KBM-7 (cell line): ENCODE results near the gene CCP110.

Source experiments
- DNase-seq: peaks from one replicate; pipeline ENCODE4 v3.0.0-alpha.2; 2015
- in situ Hi-C: fragments of 300-500 bp; cut with MboI; formaldehyde crosslinking; loops from 2 replicates; pipeline ENCODE4 v1.14.3; 2020; ENCODE audit warnings: low sequenced_read_pairs, low pct_unique_long_range_greater_than_20kb, mixed read lengths

The CCP110 gene

GRCh38 chr16:19506965-19507364 is 16.8 kb upstream of the CCP110 start:
- in situ Hi-C loops: no loop called here
- no peak for DNase-seq

DNA sequence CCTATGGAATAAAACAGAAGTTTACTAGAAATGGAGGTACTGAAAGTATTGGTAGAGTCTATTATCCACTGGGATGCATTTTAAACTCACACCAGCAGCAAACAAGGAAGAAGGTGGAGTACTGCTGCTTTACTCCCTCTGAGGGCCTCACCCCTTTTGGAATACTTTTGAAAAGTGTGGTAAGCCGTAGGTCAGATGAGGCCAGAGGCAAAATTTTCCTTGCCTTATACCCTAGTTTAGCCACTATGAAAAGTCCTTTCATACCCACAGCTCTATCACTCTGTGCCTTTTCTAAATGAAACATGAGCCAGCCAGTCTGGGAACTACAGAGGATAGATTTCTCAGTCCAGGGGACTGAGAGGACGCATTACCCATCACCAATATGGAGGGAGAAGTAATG is 15.9 kb upstream of the CCP110 start:
- in situ Hi-C loops: no loop called here
- no peak for DNase-seq

DNA sequence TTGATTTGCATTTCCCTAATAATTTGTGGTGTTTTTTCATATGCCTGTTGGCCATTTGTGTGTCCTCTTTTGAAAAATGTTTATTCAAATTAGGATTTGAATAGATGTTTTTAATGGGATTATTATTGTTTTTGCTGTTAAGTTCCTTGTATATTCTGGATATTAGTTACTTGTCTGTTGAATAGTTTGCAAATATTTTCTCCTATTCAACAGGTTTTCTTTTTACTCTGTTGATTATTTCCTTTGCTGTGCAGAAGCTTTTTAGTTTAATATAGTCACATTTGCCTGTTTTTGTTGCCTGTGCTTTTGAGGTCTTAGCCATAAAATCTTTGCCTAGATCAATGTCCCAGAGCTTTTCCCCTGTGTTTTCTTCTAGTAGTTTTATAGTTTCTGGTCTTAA is 11.4 kb upstream of the CCP110 start:
- in situ Hi-C loops: no loop called here
- DNase-seq: no peak

DNA sequence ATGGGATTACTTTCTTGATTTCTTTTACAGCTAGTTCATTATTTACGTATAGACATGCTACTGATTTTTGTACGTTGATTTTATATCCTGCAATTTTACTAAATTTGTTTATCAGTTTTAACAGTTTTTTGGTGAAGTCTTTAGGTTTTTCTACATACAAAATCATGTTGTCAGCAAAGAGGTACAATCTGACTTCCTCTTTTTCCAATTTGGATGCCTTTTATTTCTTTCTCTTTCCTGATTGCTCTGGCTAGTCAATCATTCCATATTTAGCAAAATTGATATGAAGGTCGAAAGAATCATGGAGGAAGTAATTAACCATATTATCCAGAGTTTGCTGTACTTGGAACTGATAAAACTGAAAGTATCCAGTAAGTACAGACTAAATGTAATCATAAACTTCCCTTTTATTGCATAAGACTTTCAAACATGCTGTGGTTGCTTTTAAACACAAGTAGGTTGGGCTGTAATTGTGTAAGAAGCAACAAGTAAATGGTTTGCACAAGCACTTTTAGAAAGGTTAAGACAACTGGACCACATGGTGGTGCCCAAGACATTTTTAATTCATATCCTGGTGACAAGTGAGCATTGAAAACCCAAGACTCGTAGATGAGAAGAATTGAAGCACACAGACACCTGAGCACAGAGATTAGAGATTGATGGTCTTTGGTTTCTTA is 10.2 kb upstream of the CCP110 start:
- in situ Hi-C loops: no loop called here
- DNase-seq: peak; percentile 69

DNA sequence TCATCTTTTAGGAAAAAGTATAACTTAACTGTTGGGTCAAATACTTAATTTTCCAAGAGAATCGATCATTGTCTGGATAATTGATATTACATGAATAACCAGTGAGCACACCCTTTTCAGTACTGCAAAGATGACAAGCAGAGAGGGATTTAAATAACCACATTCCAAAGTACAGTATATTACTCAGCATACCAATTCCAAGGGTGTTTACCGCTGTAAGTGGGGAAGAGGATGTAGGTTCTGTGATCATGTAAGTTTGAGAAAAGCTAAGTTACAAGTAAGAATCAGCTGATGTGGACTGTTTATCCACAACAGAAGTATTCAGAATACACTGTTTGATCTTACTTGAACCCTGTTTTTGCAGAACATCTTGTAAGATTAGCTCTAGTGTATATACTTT is 8.0 kb upstream of the CCP110 start:
- in situ Hi-C loops: no loop called here
- no peak for DNase-seq

DNA sequence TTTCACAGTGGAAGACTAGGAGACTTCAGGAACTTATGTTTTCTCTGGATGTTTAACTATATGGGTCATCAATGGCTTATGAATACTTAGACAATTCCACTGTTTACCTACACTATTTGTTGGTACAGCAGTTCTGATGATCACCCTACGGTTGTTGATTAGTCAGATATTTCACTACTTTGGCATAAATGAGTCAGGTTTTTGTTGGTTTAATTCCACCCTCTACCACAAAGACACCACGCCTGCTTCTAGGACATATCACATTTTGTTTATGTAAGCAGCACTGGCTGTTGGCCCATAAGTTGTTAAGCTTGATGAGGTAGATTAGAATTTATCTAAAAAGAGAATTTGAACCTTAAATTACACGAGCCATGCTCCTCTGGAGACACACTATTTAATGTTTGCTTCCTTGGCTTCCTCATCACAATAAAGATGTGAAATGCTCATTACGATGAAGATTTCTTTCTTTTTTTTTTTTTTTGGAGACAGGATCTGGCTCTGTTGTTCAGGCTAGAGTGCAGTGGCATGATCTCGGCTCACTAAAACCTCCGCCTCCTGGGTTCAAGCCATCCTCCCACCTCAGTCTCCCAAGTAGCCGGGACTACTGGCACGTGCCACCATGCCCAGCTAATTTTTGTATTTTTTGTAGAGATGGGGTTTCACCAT is 6.2 kb upstream of the CCP110 start:
- no peak for DNase-seq
- in situ Hi-C loops: no loop called here

- in situ Hi-C loops: no loop called here
- no peak for DNase-seq
These were observed 5.4 kb upstream of the CCP110 start for GRCh38 chr16:19518388-19518787.

GRCh38 chr16:19520861-19521331 is 2.8 kb upstream of the CCP110 start:
- DNase-seq: peak; percentile 60
- in situ Hi-C loops: no loop called here

DNA sequence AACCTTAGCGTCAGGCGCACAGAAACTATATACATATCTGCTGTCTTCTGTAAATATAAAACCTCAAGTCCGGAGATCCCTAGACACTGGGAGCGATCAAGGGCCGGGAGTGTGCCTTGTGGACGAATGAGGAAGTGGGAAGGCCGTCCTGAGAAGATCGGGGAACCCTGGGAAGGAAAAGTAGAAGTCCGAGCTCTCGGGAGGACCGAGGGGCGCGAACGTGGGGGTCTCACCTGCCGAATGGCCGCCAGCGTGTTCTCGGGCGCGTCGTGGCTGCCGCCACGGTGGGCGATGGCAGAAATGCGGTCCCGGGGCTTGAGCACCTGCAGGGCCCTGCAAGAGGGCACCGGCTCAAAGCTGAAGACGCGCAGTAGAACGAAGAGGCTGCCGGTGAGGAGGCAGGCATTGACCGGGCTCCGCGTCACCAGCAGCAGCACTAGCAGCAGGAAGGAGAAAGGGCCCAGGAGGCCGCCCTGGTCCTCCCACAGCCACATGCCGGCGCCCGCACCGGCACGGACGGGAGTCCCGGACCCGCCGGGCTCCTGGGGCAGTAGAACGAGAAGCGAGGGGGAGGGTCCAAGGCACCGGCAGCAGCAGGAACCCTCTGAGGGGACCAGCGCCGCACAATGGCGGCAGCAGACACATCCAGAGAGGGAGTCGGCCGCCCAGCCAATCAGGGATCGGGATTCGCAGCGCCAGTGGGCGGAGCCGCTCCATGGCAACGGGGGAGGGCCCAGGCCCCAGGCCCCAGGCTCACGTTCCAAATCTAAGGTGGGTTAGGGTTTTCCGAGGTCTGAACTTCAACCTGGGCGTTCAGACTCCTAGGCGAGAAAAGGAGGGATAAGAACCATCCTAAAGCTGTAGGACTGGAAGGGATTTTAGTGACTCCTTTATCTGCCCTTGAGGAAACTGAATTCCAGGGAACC is 2.0 kb upstream of the CCP110 start, which contains the start of gene GDE1:
TSS of gene GDE1 (minus strand) at position 628 of the 926 bp plus-strand sequence. CDS start at position 494, 134 bp downstream.
- peak; percentile 93 for DNase-seq
- in situ Hi-C loops: no loop called here

DNA sequence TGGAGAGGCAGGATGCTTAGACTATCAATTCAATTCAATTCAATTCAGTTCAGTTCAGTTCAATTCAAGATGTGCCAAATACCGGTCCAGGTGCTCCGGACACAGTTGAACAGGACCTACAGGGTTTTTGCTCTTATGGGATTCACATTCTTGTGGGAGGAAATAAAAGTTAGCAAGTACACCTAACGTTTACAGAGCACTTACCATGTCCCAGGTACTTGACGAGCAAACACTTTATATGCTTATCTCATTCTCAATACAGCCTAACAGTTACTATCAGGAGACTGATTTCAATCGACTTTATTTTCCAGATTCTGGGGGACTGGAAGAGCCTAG is 1.4 kb upstream of the CCP110 start:
- no peak for DNase-seq
- in situ Hi-C loops: no loop called here

GRCh38 chr16:19522760-19523159 is 982 bp upstream of the CCP110 start:
- no peak for DNase-seq
- in situ Hi-C loops: no loop called here

DNA sequence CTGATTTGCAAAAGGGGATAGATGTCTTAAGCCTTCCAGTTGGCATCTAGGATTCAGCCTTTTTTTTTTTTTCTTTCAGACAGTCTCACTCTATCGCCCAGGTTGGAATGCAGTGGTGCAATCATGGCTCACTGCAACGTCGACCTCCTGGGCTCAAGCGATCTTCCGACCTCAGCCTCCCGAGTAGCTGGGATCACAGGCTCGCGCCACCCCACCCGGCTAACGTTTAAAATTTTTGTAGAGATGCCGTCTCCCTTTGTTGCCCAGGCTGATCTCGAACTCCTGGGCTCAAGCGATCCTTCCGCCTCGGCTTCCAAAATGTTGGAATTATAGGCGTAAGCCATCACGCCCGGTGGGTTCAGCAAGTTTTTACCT is 571 bp upstream of the CCP110 start:
- in situ Hi-C loops: no loop called here
- DNase-seq: no peak

- in situ Hi-C loops: no loop called here
- no peak for DNase-seq
These were observed 544 bp downstream of the CCP110 start for GRCh38 chr16:19524356-19524615.

DNA sequence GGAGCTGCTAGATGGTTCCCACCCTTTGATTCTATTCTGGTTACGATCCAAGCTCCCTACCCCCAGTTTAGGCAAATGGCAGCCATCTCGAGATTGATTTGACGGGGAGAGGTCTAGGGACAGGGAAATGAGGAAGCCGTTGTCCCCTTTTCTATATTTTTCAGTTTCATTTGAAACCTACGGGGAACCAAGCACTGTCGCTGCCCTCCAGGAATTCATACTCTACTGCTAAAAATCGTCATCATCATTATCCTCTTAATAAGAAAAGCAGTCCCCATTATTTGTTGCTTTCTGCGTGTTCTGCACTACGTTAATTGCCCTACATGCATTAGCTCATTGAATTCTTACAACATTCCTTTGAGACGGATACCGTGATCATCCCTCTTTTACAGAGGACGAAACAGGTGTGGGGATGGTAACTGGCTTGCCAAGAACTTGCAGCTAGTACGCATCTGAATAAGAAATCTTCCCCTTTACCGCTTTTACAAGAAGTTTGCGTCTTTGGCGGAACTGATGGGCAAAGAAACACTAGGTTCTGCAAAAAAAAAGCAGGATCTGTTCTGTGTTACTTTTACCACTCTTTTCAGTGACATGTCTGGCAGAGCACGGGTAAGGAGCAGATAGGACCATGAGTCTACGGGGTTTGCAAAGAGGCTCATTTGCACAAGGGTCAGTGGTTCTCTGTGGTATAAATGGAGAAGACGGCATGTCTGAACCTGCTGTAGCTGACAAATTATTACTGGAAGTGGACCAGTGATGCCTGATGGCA is 1.1 kb downstream of the CCP110 start:
- in situ Hi-C loops: no loop called here
- peak; percentile 68 for DNase-seq

- in situ Hi-C loops: no loop called here
These were observed 1.6 kb downstream of the CCP110 start for GRCh38 chr16:19525385-19525723.

GRCh38 chr16:19527161-19527560 is 3.4 kb downstream of the CCP110 start:
- in situ Hi-C loops: no loop called here
- DNase-seq: no peak

More at GRCh38 chr16:19525385-19525723, 1.6 kb downstream of the CCP110 start:
- no peak for DNase-seq

GRCh38 chr16:19528666-19529065 is 4.9 kb downstream of the CCP110 start:
- in situ Hi-C loops: no loop called here
- no peak for DNase-seq

DNA sequence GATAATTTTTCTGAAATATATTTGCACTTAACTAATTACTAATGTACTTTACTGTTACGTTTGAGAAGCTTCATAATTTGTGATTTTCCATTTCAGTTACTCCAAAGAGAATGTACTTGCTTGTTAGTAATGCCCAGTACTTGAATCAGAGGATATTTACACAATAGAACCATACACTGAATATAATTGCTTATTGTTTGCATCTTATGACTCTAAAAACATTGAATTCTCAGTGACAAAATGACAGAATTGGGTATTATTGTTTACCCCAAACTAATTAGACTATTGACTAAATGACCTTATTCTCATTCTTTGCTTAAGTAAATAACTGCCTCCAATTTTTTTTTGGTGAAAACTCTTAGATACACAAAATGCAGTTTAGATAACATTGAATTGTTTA is 8.9 kb downstream of the CCP110 start:
- in situ Hi-C loops: no loop called here
- DNase-seq: no peak

DNA sequence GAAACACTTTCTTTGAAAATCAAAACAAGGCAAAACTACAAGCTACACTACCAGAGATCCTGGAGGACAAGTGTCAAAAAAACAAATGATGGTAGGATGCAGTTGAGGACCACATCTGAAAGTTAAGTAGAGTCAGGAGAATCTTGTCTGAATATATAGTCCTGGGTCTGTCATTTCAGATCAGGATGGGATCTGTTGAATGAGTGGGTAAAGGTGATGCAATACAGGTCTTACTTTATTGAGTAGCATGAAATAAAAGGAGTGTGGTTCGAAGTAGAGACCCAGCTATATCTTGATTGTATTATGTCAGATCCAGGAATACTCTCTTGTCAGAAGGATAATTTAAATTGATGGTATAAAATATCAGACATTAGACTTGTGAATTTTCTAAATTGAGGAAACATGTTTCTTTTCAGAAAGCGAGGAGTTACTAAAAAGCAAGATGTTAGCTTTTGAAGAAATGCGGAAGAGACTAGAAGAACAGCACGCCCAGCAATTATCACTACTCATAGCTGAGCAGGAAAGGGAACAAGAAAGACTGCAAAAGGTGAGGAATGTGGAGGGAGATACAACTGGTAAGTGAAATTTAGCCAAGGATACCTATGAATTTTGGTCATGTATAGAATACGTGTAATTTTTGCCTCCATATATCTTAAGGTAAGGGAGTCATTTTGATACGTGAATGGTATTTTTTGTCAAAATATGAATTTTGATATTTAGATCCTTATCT is 16.7 kb downstream of the CCP110 start:
- in situ Hi-C loops: no loop called here
- DNase-seq: no peak
